HepG2 (cell line): ENCODE data around the gene RAPGEF5. TPM values are rescaled to one million over a fixed set of nuclear protein-coding genes. Genes with fewer than 3 reads are reported as not detected.
A peak's percentile ranks its signal among the peaks of the same experiment; 100 is the strongest.

Experiments used
- AHR ChIP-seq: IDR thresholded peaks from 2 replicates; pipeline ENCODE4 v1.6.1; 2018; ENCODE audit warnings: missing genetic modification reagents, missing compliant biosample characterization
- DMAP1 ChIP-seq: IDR thresholded peaks from 2 replicates; pipeline ENCODE4 v1.6.1; 2016
- FLYWCH1 ChIP-seq: sonication (generic); formaldehyde crosslinking; IDR thresholded peaks from 2 replicates; pipeline ENCODE4 v1.8.1; 2023; ENCODE audit warnings: mild to moderate bottlenecking, missing genetic modification reagents
- GATAD1 ChIP-seq: IDR thresholded peaks from 2 replicates; pipeline ENCODE4 v1.6.1; 2016; ENCODE audit warnings: missing genetic modification reagents, missing compliant biosample characterization
- JUN ChIP-seq: sonication (generic); formaldehyde crosslinking; IDR thresholded peaks from 2 replicates; pipeline ENCODE4 v1.4.0; 2020; ENCODE audit warnings: mild to moderate bottlenecking, missing genetic modification reagents
- MED1 ChIP-seq: sonication (generic); formaldehyde crosslinking; IDR thresholded peaks from 2 replicates; pipeline ENCODE4 v1.4.0; 2020; ENCODE audit warnings: missing genetic modification reagents
- SOX6 ChIP-seq, 2 experiments: fragments of 450-650 bp in 1 of 2; sonication (generic) in 1 of 2; formaldehyde crosslinking in 1 of 2; IDR thresholded peaks; 2 replicates each; pipeline versions ENCODE4 v1.4.0 to v1.6.1; 2017 to 2020; ENCODE audit warnings: antibody characterized with exemption in 1 of 2, mild to moderate bottlenecking in 1 of 2, missing genetic modification reagents in 1 of 2
- TCF12 ChIP-seq, 2 experiments: fragments of 450-650 bp in 1 of 2; sonication (generic) in 1 of 2; formaldehyde crosslinking in 1 of 2; IDR thresholded peaks; 2 replicates each; pipeline versions ENCODE4 v1.6.1 to v1.8.0; 2017 to 2022; ENCODE audit warnings: antibody characterized with exemption in 1 of 2, mild to moderate bottlenecking in 1 of 2, missing genetic modification reagents in 1 of 2, moderate library complexity in 1 of 2
- polyA plus RNA-seq, 8 experiments: library from polyadenylated mRNA; depleted of rRNA in 3 of 8; stranded (reverse) in 7 of 8; unstranded in 1 of 8; fragments of >200 nt; fragmentation: Illumina TruSeq in 4 of 8; extraction: Trizol in 4 of 8; gene quantifications; 2 replicates each; pipeline versions ENCODE4 v1.2.1 to v1.2.3, GENCODE V29; 2011 to 2016; ENCODE audit warnings: low read depth in 4 of 8, missing spikeins in 1 of 8, mixed read lengths in 1 of 8; ENCODE audit not compliant: insufficient read depth in 1 of 8
- total RNA-seq, 5 experiments: library from RNA; depleted of rRNA; stranded (reverse); fragments of >200 nt; fragmentation: Illumina TruSeq; extraction: Trizol; gene quantifications; 2 replicates each; pipeline ENCODE4 v1.2.3, GENCODE V29; 2016; ENCODE audit warnings: low read depth in 1 of 5
- TF ChIP-seq, protein P1 (sequence below): sonication (generic); formaldehyde crosslinking; IDR thresholded peaks from 2 replicates; pipeline ENCODE4 v1.5.1; 2020; ENCODE audit warnings: mild to moderate bottlenecking, missing genetic modification reagents, borderline replicate concordance
- TF ChIP-seq, protein P2 (sequence below), 2 experiments: sonication (generic) in 1 of 2; formaldehyde crosslinking in 1 of 2; IDR thresholded peaks; 2 replicates each; pipeline versions ENCODE4 v1.6.1 to v1.9.0; 2014 to 2022; ENCODE audit warnings: antibody characterized with exemption in 1 of 2, borderline replicate concordance in 1 of 2, inconsistent platforms in 1 of 2, low read depth in 1 of 2, missing genetic modification reagents in 1 of 2
- TF ChIP-seq, protein P3 (sequence below): sonication (generic); formaldehyde crosslinking; IDR thresholded peaks from 2 replicates; pipeline ENCODE4 v1.4.0; 2020; ENCODE audit warnings: missing genetic modification reagents

Gene RAPGEF5
- total and polyA plus RNA-seq, 2 of the 13 experiments (the other 11 are each of a cell fraction or from before 2014, with no cell fraction given) = 17.1 to 23.4 TPM

DNA sequence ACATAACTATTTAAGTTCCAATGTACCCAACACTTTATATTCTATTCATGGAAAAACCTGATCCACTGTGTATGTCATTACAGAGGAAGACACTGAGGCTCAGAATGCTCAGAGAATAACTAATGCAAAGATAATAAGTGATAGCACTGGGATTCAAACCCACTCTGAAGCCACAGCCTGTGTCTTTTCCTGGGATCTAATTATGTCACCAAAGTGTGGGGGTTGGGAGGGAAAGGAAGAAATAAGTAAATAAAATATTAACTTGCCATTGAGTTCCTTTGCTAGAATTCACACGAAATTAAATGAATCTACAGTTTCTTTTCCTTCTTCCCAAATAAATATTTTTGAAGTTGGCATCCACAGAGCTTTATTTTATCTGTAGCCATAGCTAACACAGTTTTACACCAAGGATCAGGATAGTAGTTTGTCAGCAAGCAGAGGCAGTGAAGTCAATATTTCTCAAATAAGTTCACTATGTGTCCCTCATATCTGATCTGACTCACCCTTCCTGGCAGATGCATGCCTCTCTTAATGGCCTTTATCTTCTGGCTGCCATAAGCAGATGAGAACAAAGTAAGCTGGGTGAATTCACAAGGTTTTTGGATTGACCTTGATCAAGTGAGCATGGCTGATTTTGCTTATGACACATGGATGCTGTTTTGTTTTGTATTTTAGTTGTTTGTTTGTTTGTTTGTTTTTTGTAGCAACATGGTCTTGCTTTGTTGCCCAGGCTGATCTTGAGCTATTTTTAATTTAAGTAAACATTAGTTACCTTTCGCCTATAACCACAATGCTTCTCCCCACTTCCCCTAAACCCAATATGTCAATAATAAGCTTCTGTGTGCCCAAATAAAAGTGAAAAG is 6.3 kb downstream of the RAPGEF5 start (continued):
- TF ChIP-seq, protein P1, sequence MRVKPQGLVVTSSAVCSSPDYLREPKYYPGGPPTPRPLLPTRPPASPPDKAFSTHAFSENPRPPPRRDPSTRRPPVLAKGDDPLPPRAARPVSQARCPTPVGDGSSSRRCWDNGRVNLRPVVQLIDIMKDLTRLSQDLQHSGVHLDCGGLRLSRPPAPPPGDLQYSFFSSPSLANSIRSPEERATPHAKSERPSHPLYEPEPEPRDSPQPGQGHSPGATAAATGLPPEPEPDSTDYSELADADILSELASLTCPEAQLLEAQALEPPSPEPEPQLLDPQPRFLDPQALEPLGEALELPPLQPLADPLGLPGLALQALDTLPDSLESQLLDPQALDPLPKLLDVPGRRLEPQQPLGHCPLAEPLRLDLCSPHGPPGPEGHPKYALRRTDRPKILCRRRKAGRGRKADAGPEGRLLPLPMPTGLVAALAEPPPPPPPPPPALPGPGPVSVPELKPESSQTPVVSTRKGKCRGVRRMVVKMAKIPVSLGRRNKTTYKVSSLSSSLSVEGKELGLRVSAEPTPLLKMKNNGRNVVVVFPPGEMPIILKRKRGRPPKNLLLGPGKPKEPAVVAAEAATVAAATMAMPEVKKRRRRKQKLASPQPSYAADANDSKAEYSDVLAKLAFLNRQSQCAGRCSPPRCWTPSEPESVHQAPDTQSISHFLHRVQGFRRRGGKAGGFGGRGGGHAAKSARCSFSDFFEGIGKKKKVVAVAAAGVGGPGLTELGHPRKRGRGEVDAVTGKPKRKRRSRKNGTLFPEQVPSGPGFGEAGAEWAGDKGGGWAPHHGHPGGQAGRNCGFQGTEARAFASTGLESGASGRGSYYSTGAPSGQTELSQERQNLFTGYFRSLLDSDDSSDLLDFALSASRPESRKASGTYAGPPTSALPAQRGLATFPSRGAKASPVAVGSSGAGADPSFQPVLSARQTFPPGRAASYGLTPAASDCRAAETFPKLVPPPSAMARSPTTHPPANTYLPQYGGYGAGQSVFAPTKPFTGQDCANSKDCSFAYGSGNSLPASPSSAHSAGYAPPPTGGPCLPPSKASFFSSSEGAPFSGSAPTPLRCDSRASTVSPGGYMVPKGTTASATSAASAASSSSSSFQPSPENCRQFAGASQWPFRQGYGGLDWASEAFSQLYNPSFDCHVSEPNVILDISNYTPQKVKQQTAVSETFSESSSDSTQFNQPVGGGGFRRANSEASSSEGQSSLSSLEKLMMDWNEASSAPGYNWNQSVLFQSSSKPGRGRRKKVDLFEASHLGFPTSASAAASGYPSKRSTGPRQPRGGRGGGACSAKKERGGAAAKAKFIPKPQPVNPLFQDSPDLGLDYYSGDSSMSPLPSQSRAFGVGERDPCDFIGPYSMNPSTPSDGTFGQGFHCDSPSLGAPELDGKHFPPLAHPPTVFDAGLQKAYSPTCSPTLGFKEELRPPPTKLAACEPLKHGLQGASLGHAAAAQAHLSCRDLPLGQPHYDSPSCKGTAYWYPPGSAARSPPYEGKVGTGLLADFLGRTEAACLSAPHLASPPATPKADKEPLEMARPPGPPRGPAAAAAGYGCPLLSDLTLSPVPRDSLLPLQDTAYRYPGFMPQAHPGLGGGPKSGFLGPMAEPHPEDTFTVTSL = peak; percentile 36; the same call in 1 of the 2 replicates
- TF ChIP-seq JUN = peak; percentile 66; the same call in 1 of the 2 replicates
- TF ChIP-seq, protein P2, sequence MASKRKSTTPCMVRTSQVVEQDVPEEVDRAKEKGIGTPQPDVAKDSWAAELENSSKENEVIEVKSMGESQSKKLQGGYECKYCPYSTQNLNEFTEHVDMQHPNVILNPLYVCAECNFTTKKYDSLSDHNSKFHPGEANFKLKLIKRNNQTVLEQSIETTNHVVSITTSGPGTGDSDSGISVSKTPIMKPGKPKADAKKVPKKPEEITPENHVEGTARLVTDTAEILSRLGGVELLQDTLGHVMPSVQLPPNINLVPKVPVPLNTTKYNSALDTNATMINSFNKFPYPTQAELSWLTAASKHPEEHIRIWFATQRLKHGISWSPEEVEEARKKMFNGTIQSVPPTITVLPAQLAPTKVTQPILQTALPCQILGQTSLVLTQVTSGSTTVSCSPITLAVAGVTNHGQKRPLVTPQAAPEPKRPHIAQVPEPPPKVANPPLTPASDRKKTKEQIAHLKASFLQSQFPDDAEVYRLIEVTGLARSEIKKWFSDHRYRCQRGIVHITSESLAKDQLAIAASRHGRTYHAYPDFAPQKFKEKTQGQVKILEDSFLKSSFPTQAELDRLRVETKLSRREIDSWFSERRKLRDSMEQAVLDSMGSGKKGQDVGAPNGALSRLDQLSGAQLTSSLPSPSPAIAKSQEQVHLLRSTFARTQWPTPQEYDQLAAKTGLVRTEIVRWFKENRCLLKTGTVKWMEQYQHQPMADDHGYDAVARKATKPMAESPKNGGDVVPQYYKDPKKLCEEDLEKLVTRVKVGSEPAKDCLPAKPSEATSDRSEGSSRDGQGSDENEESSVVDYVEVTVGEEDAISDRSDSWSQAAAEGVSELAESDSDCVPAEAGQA (IDR thresholded peaks at IDR 0.05; ENCODE audit: low read depth) = no peak
- TF ChIP-seq, protein P2 (CRISPR knock-in tag; IDR thresholded peaks at IDR 0.05; ENCODE audit: borderline replicate concordance) = peak; percentile 10; the same call in 1 of the 2 replicates
- TF ChIP-seq DMAP1 = peak; percentile 30; the same call in 1 of the 2 replicates
- TF ChIP-seq MED1 (CRISPR knock-in tag) = peak; percentile 68
- no peak for TF ChIP-seq AHR (CRISPR knock-in tag)
- TF ChIP-seq FLYWCH1 = no peak
- TF ChIP-seq, protein P3, sequence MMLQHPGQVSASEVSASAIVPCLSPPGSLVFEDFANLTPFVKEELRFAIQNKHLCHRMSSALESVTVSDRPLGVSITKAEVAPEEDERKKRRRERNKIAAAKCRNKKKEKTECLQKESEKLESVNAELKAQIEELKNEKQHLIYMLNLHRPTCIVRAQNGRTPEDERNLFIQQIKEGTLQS = peak; percentile 68; the same call in 1 of the 2 replicates
- peak; percentile 13; the same call in 1 of the 2 replicates for TF ChIP-seq GATAD1
- no peak for TF ChIP-seq SOX6 (IDR thresholded peaks at IDR 0.05)
- peak; percentile 64 for TF ChIP-seq SOX6 (CRISPR knock-in tag; IDR thresholded peaks at IDR 0.05)
- no peak for TF ChIP-seq TCF12 (IDR thresholded peaks at IDR 0.05)
- TF ChIP-seq TCF12 (CRISPR knock-in tag; IDR thresholded peaks at IDR 0.05) = no peak
